ENCODE results near the gene CABP7.

DNA sequence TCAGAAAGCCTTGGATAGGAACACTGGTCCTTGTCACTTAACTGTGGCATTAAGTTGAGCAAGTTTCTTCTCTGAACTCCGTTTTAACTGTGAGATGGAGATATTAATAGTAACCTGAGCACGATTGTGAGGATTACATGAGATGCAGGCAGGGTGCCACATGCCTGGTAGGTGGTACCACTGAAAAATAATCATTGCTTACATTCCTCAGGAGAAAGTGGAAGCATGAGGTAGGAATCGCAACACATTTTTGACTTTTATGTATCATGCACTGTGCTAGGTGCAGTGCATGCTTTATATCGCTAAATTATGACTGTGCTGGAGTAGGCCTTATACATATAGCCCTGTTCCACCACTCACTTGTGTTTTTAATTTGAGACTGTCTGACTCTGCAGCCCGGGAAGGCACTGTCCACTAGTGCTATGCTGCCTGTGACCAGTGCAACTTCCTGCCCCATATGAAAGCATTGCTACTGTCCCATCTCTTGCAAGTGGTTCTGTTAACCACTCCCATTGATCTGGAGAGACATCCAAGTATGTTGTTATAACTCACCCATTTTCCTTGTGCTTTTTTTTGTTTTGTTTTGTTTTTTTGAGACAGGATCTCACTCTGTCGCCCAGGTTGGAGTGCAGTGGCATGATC, 48.4 kb downstream of the CABP7 start:
- TF ChIP-seq, protein P1, sequence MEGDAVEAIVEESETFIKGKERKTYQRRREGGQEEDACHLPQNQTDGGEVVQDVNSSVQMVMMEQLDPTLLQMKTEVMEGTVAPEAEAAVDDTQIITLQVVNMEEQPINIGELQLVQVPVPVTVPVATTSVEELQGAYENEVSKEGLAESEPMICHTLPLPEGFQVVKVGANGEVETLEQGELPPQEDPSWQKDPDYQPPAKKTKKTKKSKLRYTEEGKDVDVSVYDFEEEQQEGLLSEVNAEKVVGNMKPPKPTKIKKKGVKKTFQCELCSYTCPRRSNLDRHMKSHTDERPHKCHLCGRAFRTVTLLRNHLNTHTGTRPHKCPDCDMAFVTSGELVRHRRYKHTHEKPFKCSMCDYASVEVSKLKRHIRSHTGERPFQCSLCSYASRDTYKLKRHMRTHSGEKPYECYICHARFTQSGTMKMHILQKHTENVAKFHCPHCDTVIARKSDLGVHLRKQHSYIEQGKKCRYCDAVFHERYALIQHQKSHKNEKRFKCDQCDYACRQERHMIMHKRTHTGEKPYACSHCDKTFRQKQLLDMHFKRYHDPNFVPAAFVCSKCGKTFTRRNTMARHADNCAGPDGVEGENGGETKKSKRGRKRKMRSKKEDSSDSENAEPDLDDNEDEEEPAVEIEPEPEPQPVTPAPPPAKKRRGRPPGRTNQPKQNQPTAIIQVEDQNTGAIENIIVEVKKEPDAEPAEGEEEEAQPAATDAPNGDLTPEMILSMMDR (IDR thresholded peaks at IDR 0.05; ENCODE audit: extremely low read depth in 1 of 2, insufficient read depth in 1 of 2, low read depth in 1 of 2, low read length in 2 of 2): no peak
- TF ChIP-seq FOS (IDR thresholded peaks at IDR 0.05; ENCODE audit: borderline replicate concordance, insufficient read depth, low read length) (no peak), MYC (IDR thresholded peaks at IDR 0.05; ENCODE audit: low read depth, low read length) (no peak), JUN (IDR thresholded peaks at IDR 0.05; ENCODE audit: borderline replicate concordance, insufficient read depth, insufficient read length, low read depth) (no peak), EZH2 (IDR thresholded peaks at IDR 0.05; ENCODE audit: borderline replicate concordance, low read depth, low read length, severe bottlenecking) (no peak), POLR2A (IDR thresholded peaks at IDR 0.05; ENCODE audit: low read depth, low read length) (no peak), POLR2AphosphoS5 (IDR thresholded peaks at IDR 0.05; ENCODE audit: insufficient read depth, low read depth, low read length) (no peak)

Measured in endothelial cell of umbilical vein (primary cell).